GM19455 (cell line): ENCODE data around the gene DNASE2B.

Experiments used
- ATAC-seq: cut with Tn5 transposase; IDR thresholded peaks from one replicate; pipeline ENCODE4 v1.9.1; 2021; ENCODE audit not compliant: unreplicated experiment

Gene DNASE2B

DNA sequence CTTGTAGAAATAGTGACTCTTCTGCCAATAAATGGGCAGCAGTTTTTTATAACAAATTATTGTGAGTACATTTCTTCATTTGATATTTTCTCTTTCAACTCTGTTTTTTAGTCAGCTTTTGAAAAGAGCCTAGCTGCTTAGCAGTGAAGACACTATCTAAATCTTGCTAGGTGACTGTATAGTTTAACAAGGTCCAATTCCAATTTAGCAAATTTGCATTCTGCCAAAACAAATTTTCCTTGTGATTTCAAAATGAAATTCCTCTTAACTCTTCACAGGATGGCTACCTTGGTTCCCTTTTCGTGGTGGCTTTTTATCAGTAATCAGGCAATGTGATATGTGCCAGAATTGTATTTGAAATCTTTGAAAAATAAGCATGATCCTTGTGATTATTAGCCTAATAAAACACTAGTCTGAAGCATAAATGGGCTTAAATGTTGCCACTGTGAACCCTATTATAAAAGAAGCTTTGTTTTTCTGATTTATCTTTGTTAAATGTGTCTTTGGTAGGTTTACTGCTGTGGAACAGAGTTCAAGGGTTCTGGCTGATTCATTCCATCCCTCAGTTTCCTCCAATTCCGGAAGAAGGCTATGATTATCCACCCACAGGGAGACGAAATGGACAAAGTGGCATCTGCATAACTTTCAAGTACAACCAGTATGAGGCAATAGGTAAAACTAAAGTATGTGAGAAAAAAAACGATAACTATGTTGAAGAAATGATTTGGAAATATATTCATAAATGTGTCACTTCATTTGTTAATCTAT is 12.2 kb downstream of the DNASE2B start:
- no peak for ATAC-seq

DNA sequence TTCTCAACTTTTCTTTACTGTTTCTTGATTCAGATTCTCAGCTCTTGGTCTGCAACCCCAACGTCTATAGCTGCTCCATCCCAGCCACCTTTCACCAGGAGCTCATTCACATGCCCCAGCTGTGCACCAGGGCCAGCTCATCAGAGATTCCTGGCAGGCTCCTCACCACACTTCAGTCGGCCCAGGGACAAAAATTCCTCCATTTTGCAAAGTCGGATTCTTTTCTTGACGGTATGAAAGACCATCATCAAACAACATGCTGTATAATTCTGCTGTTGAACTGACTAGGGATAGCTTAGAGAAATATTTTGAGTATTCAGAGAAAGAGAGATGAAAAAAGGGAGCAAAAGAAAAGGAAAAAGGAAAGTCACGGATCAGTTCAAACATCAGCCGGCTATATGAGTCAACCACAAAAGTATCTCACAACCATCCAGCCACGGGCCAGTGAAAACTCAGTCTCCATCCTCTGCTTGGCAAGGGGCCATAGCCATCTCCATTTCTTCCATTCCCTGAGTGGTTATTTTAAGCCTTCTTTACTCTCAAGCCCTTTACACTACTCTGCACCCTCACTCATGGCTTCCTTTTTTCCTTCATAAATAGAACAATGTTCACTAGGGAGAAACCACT is 14.1 kb downstream of the DNASE2B start:
- no peak for ATAC-seq

DNA sequence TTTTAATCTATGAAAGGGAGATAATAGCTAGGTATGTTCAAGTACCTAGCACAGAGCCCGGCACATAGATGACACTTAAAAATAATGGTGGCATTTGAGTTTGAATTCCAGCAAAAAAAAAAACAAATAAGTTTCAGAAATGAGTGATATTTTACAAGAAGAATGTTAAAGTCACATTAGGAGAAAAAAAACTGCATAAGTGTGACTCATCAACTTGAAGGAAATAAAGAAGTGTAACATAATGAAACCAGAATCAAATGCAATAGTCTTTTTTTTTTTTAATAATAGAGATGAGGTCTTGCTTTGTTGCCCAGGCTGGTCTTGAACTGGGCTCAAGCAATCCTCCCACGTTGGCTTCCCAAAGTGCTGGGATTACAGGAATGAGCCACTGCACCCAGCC is 17.1 kb downstream of the DNASE2B start:
- ATAC-seq, result no peak

DNA sequence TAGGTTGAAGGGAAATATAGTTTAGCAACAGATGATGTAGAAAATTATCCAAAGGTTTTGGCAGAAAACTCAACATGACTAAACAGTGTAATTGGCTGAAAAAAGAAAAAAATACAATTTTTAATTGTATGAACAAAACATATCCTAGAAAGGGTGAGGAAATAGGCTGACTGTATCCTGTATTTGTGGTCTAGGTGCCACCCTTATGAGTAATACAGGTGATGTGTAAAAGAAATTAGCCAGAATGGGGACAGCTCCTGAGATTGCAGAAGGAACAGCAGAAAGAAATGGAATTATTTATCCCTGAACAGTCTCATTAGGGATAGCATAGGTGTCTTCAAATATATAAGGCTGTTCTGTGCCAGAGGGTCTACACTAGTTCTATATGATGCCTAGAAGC is 24.6 kb downstream of the DNASE2B start:
- no peak for ATAC-seq

DNA sequence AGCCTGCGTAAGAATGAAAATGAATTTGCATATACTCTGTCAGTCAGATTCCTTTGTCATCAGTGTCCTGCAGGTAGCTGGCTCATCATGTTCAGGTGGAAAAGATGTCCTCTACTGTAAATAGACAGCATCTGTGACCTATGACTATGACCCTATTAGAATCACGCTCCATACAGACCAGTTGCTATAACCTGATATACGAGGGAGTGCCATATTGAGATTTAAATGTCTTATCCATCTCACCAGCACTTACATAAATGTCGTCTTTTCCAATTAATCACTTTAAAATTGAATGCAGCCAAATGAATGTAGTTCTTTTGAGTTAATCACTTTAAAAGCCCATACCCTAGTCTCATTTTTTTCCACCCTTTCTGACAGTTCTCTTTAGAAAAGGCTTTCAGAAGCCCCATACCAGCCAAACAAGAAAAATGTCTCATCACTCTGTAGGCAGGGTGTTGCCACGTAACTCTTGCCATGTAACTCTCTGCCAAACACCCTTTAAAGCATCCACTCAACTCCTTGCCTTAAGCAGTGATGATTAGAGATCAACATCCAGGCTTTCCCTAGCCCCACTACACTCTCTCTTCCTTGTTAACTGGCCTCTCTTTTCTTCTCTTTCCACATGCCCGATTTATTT is 26.3 kb downstream of the DNASE2B start:
- ATAC-seq, result no peak

DNA sequence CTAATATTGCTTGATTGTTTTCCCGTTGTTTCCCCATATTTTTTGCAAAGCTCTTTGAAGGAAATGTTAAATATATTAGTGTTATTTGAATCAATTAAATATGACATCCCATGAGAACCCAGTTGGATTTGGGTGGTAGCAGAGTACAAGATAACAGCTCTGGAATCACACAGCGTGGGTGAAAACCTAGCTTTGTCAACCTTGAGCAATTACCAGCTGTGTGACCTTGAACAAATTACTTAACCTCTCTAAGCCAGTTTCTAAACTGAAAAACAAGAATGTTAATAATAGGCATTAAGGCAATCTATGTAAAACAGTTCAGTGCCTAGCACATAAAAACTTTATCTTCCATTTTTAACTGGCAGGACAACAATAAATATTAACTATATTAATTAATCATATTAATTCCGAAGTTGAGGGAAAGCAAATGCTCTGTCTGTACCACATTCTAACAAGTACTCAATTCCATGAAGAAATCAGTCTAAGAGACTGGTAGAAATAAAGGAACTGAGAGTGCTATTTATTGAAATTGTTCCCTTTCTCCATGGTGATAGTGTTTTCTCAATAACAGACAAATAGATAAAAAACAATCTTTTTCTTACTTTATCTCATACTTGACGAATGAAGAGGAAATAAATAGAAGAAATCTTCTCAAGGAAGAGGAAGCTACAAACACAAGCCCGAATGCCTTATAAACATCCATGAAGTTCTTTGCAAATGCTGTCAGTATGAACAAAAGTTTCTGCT is 27.0 kb downstream of the DNASE2B start:
- no peak for ATAC-seq

DNA sequence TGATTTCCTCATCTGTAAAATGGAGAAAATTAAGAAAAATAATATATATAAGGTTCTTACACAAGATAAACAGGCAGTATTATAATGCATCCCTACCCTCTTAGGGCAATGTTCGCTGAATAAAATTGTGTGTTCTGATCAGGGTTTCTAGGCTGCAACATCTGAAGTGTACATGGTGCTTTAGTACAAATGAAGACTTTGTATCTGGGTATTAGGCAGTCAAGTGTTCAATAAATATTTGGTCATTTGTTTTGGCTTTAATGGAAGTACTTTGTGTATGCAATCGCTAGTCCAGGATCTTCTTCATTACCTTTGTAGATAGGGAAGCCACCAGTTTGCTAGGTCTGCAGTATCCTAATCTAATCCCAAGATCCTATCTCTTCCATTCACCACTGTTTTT is 28.1 kb downstream of the DNASE2B start:
- ATAC-seq, result no peak

DNA sequence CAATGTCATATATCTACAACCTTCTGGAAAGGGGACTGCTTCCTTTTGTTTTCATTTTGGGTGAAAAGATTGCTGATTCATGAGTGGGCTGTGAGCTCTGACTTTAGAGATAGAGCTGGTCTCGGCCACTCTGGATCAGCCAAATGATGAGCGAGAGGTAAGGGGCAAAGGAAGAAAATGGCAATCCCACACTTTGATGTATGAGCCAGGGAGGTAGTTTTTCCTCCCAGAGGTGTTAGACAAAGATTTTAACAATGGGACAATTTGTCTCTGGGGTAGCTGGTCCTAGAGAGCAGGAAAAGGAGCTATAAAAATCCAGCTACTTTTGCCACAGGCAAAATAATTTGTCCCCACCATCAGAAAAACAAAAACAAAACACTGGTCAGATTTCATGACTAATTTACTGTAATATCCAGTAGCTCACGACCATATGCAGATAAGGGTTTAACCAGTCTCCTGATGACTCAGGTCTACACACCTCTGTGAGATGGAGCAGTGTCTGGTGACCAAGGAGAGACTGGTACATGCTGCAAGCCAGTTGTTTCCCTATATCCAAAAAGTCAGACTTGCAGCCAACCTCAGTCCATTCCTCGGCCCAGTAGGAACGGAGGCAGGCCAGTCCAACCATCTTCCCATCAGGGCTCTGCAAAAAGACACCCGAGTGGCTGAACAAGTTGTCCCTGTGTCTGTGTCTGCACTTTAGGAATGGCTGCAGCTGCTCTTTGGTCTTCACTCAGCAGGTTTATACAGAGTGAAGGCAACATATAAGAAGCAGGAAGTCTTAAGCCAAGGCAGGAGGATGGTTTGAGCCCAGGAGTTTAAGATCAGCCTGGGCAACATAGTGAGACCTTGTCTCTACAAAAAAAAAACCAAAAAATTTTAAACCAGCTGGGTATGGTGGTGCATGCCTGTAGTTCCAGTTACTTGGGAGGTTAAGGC is 29.2 kb downstream of the DNASE2B start:
- ATAC-seq, result no peak

DNA sequence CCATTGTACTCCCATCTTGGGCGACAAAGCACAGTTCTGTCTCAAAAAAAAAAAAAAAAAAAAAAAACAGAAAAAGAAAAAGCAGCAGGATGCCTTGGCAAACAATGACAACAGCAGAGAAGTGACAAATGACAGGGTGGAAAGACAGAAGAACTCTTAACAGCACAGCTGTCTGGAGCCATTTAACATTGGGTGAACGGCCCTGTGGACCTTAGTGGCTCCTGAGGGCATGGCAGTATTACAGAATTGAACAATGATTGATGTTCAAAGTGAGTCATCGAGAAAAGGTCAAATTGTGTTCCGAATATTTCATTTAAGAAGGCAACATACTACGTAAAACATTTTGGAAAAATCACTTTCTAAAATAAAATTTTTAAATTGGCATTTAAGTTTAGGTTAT is 30.0 kb downstream of the DNASE2B start:
- ATAC-seq, result no peak

DNA sequence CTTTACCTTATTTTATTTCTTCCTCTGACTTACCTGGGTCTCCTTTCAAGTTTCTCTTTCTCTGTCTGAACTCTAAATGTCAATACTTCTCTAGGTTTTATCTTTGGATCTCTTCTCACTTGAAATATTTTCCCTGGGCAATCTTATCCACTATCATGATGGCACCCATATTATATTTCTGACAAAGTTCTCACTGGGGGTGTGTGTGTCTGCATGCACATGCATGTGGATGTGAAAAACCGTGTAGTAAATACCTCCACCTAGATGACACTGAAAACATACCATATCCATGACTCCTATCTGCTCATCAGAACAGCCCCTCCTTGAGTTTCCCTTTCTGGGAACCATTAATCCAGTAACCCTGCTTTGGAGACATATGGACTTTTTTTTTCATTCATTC is 30.9 kb downstream of the DNASE2B start:
- no peak for ATAC-seq

DNA sequence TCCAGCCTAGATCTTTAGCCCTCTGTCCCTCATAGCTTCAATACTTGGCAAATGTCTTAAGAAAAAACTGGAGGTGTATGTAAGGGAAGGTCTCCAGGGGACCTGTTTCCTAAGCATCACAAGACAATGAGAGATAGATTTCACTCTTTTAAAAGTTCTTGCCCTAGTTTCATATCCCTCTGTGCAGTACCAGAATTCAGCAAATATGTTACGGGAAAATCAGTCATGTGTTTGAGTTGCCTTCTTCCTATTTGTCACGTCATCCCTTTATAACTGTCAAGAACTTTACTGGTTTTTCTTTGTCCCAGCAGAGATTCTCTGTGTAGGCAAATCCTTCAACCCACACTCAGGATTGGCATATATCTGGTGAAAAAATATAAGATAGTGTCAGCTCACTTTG is 32.3 kb downstream of the DNASE2B start:
- no peak for ATAC-seq

DNA sequence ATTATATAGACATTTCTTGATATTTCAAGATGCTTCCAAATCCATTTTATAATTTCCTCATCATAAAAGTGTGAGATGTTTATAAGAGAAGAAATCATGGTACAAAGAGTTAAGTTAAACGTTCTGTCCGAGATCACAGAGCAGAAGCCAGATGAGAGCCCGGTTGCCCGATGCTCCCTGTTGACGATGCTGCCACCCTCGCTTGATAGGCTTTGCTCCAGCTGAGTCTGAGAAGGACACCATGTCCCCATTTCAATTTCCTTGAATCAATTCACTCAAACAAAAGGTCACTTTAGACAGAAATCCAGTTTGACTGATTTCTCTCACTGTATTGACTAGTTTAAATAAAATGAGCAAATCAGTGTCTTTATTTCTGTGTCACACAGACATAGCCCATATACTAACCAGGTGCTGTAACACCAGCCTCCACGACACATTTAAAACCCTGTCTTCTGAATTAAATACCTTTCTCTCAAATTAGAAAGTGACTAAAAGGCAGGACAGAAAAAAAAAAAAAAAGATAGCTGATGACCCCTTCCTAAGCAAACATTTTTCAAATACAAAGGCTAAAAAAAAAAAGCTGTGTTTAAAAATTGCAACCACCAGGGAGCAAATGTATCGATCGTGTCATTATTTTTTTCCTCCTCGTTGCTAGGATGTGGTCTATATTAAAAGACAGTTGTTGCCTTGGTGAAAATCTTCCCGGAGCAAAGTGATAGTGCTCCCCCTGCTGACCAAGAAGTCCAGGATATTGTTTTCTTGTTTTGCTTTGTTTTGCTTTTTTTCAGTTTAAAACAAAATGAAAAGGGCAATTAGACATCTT is 35.2 kb downstream of the DNASE2B start:
- ATAC-seq, result peak; percentile 66

DNA sequence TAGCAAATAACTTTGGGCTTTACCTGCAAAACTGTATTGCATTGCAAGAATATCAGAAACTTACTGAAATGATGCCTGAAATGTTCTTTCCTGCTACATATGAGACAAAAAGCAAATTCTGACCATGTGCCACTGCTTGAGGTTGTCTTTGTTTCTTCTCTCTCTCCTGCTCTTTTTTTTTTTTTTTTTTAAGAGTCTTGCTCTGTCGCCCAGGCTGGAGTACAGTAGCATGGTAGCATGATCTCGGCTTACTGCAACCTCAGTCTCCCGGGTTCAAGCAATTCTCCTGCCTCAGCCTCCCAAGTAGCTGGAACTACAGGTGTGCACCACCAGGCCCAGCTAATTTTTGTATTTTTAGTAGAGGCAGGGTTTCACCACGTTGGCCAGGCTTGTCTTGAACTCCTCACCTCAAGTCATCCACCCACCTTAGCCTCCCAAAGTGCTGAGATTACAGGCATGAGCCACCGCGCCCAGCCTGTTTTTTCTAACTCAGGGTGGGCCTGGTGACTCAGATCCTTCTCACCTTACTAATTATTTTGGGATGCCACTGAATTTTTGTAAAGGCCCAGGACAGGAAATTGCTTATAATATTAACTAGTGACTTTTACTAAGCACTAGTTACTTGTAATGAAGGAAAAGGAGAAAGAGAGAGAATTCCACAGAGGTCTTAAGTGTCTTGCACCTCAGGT is 35.9 kb downstream of the DNASE2B start:
- peak; percentile 6 for ATAC-seq

DNA sequence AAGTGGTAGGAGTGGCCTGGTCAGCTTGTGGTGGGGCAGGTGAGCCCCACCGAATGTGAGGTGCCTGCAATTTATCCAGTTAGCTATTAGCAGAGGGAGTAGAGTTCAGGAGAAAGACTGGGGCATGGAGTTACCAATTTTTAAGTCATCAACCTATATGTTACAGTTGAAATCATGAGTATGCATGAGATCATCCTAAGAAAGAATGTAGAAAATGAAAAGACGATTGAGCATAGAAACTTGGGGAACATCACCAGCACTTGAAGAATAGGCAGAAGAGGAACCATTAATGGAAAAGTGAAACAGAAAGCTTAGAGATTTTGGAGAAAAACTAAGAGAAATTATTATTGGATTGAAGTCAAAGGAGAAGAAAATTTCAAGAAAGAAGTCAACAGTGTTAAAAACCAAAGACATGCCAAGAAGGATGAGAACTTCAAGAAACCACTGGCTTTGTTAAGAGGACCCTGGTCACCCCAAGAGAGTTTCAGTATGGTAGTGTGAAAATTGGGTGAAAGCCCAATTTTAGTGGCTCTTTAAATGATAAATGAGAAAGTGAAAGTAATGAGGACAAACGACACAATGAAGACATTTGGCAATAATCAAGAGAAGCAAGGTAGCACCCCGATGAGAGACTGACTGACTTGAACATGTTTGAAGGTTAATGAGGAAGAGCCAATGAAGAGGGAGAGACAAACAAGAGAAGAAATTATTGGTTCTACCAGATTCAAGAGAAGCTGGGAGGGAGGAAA is 36.7 kb downstream of the DNASE2B start:
- no peak for ATAC-seq

DNA sequence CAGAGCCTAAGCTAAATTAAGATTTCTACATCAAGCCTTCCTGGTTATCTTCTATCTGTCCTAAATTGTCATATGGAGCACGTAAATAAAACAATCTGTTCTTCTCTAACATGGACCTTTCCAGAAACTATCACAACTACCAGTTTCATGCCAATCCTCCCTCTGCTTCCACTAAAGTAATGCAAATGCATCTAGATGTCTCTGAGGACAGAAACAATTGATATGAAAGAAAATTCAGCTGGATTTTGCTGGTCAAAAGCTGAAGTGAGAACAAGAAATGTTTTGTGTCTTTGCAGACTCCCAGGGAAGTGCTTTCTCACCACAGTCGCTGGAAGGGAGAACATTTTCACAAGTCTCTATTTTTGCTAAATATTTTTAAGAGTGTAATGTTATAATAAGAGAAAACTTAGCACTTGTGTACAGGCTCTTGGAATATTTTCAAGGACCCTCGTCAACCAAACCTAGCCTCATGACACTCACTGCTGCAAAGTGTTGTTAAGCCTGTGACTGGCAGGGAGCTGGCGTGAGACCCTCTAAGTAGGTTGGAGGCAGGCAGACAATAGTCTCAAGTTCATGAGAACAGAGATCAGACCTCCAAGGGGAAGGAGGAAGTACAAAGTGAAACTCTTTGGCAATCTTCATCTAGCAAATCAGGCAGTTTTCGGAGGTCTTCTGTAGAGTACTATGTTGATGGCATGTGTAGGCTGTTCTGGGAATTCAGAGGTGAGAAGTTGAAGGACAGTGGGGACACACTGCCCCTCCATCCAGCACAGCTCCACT is 38.8 kb downstream of the DNASE2B start:
- no peak for ATAC-seq

DNA sequence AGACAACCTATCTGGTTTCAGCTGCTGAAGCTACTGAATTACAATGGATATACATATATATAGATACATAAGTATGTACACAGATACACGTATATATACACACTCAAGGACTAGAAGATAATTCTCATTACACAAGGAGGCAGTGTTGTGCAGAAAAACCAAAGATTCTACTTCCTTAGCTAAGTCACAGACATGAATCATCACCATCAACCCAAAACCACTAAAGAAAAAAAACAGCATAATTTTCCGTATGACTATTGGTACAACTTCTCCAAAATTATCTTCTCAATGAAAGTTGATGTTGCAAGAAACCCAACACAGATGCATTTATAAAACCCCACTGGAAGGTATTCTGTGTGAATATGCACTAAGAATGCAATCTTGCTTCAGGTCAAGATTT is 44.0 kb downstream of the DNASE2B start:
- ATAC-seq, result peak; percentile 99

DNA sequence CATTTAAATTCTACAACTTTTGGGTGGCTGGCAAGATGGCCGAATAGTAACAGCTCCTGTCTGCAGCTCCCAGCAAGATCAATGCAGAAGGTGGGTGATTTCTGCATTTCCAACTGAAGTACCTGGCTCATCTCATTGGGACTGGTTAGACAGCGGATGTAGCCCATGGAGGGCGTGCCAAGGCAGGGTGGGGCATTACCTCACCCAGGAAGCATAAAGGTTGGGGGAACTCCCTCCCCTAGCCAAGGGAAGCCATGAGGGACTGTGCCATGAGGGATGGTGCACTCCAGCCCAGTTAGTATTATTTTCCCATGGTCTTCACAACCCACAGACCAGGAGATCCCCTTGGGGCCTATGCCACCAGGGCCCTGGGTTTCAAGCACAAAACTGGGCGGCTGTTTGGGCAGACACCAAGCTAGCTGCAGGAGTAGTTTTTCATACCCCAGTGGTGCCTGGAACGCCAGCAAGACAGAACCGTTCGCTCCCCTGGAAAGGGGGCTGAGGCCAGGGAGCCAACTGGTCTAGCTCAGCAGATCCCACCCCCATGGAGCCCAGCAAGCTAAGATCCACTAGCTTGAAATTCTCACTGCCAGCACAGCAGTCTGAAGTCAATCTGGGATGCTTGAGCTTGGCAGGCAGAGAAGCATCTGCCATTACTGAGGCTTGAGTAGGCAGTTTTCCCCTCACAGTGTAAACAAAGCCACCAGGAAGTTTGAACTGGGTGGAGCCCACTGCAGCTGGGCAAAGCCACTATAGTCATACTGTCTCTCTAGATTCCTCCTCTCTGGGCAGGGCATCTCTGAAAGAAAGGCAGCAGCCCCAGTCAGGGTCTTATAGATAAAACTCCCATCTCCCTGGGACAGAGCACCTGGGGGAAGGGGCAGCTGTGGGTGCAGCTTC is 44.7 kb downstream of the DNASE2B start:
- peak; percentile 24 for ATAC-seq
